ENCODE measurements around the gene IL1RAPL1.

DNA sequence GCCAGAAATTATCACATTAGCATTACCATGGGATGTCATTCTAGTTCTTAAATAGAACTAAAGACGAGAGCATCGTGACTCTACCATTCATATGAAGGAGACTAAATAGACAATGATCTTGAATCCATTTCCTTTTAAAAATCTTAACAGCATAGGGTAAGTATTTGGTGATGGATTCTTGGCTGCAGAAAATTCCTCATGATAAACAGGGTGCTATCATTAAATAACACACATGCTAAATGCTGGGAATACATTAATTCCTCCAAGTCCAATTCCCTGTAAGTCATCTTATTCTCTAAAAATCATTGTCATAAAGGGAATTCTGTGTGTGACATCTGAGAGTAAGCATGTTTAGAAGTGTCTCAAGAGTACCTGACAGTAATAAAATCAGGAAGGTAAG lies 1157.7 kb downstream of the IL1RAPL1 start:
- no peak for TF ChIP-seq FOSL1 (tag; conservative IDR thresholded peaks at IDR 0.05)
- TF ChIP-seq SMAD3 (CRISPR knock-in tag; conservative IDR thresholded peaks at IDR 0.05) = no peak
- TF ChIP-seq ZNF785 (CRISPR knock-in tag; IDR thresholded peaks at IDR 0.05) = no peak
- no peak for TF ChIP-seq HNRNPH1 (optimal IDR thresholded peaks at IDR 0.05; ENCODE audit: low read depth, low read length)
- no peak for TF ChIP-seq IRF2 (CRISPR knock-in tag; IDR thresholded peaks at IDR 0.05)
- TF ChIP-seq RBBP5 (IDR thresholded peaks at IDR 0.05; ENCODE audit: borderline replicate concordance, insufficient read depth, low read length, poor library complexity, severe bottlenecking) = no peak
- TF ChIP-seq NR2C1 (IDR thresholded peaks at IDR 0.05) = no peak
- TF ChIP-seq NR2C1 (tag; IDR thresholded peaks at IDR 0.05) = no peak
- TF ChIP-seq, protein P1, sequence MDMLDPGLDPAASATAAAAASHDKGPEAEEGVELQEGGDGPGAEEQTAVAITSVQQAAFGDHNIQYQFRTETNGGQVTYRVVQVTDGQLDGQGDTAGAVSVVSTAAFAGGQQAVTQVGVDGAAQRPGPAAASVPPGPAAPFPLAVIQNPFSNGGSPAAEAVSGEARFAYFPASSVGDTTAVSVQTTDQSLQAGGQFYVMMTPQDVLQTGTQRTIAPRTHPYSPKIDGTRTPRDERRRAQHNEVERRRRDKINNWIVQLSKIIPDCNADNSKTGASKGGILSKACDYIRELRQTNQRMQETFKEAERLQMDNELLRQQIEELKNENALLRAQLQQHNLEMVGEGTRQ (CRISPR knock-in tag; IDR thresholded peaks at IDR 0.05) = no peak
- TF ChIP-seq, protein P2, sequence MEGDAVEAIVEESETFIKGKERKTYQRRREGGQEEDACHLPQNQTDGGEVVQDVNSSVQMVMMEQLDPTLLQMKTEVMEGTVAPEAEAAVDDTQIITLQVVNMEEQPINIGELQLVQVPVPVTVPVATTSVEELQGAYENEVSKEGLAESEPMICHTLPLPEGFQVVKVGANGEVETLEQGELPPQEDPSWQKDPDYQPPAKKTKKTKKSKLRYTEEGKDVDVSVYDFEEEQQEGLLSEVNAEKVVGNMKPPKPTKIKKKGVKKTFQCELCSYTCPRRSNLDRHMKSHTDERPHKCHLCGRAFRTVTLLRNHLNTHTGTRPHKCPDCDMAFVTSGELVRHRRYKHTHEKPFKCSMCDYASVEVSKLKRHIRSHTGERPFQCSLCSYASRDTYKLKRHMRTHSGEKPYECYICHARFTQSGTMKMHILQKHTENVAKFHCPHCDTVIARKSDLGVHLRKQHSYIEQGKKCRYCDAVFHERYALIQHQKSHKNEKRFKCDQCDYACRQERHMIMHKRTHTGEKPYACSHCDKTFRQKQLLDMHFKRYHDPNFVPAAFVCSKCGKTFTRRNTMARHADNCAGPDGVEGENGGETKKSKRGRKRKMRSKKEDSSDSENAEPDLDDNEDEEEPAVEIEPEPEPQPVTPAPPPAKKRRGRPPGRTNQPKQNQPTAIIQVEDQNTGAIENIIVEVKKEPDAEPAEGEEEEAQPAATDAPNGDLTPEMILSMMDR (IDR thresholded peaks at IDR 0.05 in 2 of 3, conservative IDR thresholded peaks at IDR 0.05 in 1 of 3; ENCODE audit: insufficient read depth in 2 of 3, low read depth in 1 of 3, low read length in 3 of 3) = no peak
- TF ChIP-seq TEAD4 (IDR thresholded peaks at IDR 0.05; ENCODE audit: low read length) = no peak
- no peak for TF ChIP-seq TEAD4 (CRISPR knock-in tag; IDR thresholded peaks at IDR 0.05; ENCODE audit: borderline replicate concordance)

Measured in K562 (cell line).